Breast epithelium (tissue), 3 donors: Measurements from ENCODE around the gene KCNJ18.
"Not testable (repeated sequence)": the region's sequence is repeated elsewhere in the genome, so short reads cannot be mapped to it uniquely, and the experiment has no call there.

Source experiments
- CTCF ChIP-seq, 3 donors: fragments of 450-650 bp; IDR thresholded peaks; one replicate each; pipeline ENCODE4 v1.5.1; 2016 to 2017; ENCODE audit warnings: antibody characterized with exemption in 3 of 3, mild to moderate bottlenecking in 3 of 3, moderate library complexity in 3 of 3
- POLR2A ChIP-seq: fragments of 450-650 bp; IDR thresholded peaks from one replicate; pipeline ENCODE4 v1.6.1; 2016; ENCODE audit warnings: antibody characterized with exemption, mild to moderate bottlenecking, moderate library complexity
- POLR2AphosphoS5 ChIP-seq, 3 donors: sonication (generic); formaldehyde crosslinking; IDR thresholded peaks; one replicate each; pipeline ENCODE4 v1.6.1; 2017; ENCODE audit warnings: antibody characterized with exemption in 3 of 3

- not testable (repeated sequence) for TF ChIP-seq CTCF (IDR thresholded peaks at IDR 0.05); POLR2A; POLR2AphosphoS5 (IDR thresholded peaks at IDR 0.05)
Observed at GRCh38 chr17:21691481-21691880, 842 bp upstream of the KCNJ18 start.
